CD4-positive, alpha-beta T cell treated with Interleukin-17A for 1 hour (primary cell): Measurements from ENCODE around the gene CDK5RAP2.
"Not testable (repeated sequence)": the region's sequence is repeated elsewhere in the genome, so short reads cannot be mapped to it uniquely, and the experiment has no call there.

Experiments used
- DNase-seq: peaks from one replicate; pipeline ENCODE4 v3.0.0-alpha.2; 2020

Gene CDK5RAP2

DNA sequence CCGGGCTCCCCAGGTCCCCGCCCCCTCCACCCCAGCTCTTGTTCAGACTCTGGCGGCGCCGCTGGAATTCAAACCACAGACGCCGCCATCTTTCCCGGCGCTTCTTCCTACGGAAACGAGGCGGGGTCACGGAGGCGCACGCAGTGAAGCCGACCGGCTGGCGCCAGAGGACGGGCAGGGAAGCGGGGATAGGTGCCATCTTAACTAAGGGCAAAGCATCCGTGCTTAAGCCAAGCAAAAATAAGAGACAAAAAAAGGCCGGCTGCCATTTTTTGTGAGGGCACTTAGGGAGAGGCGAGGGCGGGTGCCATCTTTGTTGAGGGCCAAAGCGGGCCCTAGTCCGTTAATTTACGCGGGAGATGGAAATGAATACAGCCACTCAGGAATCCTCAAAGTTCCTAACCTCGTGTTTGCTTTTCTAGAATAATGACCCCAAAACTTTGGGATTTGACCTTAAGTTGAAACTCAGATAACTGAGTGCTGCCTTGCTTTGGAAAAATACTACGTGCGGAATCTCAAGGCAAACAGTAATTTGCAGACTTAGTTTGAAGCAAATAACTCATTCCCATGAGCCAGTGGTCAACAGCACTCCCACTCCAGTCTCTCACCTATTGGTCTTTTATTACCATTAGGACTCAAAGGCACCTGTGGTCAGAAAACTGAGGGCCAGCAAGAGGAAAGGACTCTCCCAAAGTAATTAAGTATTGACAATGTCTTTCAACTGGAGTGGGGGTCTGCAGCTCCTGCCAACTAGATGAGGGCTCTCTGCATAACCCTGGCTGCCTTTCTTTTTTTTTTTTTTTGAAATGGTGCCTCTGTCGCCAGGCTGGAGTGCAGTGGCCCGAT is at the start of gene CDK5RAP2:
Gene CDK5RAP2 (minus strand): TSS at position 117 of the 846 bp plus-strand sequence. CDS start 189 bp downstream, outside the sequence.
- DNase-seq = peak; percentile 96

DNA sequence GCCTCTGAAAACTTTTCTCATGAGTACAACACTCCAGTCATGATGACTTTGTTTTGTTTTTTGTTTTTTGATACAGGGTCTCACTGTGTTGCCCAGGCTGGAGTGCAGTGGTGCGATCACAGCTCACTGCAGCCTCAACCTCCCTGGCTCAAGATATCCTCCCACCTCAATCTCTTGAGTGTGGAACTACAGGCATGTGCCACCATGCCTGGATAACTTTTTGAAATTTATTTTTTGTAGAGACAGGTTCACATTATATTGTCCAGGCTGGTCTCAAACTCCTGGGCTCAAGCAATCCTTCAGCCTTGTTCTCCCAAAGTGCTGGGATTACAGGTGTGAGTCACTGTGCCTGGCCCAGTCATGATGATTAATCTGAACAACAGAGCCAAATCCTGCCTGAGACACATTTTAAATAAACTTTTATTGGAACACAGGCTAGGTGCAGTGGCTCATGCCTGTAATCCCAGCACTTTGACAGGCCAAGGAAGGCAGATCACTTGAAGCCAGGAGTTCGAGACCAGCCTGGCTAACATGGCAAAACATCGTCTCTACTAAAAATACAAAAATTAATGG is 49.0 kb upstream of the CDK5RAP2 start:
- not testable (repeated sequence) for DNase-seq

DNA sequence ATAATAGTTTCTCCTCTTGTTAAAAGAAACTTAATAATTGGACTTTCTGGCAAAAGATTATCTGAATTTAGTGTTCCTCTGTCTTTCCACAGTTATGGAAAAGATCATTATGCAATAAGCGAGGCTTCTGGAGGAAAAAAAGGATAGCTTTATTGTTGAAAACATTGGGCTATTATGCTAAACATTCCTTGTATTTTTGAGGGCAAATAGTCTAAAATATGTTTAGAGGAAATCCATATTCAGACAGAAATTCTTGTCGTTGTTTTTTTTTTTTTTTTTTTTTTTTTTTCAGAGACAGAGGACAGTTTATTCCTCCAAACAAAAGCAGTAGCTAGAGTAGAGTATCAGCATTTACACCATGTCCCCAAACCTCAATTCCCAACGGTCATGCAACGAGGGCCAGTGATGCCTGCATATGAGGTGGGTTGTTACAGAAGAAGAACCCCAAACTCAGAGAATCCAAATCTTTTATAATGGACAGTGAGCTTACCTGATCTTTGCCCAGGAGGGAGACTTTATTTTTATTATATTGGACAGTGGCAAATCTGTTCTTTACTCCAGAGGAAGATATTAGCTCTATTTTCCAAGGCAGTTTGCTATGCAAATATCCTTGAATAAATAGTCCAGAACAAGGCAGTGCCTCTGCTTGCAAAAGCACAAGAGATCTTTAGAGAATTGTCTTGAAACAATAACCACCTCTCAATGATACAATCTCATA is 48.4 kb upstream of the CDK5RAP2 start:
- DNase-seq = no peak

DNA sequence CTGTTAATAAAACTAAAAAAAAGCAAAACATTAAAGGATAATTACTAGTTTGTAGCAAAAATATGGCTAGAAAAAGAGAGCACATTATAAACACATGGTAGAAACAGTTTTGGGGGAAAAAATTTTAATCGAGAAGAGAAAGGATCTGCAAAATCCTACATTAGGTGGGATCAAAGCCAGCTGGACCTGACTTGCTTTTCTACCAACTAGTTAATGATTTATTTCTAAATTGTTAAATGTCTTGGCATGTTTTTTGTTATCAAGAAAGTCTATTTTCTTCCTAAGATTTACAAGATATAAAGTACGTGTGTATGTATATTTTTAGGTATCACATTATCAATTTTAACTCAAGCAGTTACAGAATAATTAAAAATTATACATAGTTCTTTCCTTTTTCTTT is 47.1 kb upstream of the CDK5RAP2 start:
- DNase-seq = no peak

DNA sequence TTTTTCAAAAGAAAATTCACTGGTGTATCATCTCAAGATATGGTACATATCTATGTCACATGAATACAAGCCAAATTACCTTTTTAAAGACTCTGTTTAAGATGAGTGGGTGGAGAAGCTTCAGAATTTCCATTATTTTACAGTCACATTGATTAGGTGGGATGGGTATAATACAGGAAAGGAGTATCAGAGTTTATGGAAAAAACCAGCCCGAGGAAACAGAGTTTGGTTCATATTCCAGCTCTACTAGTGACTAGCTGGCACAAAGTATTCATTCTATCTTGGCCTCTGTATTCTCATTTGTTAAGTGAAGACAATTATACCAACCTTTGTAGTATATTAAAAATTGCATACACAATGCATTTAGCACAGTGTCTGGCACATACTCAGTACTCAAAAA is 46.5 kb upstream of the CDK5RAP2 start:
- DNase-seq = no peak

DNA sequence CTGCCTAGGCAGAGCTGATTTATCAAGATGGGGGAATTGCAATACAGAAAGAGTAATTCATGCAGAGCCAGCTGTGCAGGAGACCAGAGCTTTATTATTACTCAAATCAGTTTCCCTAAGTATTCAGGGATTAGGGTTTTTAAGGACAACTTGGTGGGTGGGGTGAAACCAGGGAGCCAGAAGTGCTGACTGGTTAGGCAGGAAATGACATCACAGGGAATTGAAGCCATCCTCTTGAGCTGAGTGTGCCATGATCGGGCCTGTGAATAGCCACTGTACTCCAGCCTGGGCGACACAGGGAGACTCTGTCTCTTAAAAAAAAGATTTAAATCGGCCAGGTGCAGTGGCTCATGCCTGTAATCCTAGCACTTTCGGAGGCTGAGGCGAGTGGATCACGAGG is 45.3 kb upstream of the CDK5RAP2 start:
- no peak for DNase-seq

DNA sequence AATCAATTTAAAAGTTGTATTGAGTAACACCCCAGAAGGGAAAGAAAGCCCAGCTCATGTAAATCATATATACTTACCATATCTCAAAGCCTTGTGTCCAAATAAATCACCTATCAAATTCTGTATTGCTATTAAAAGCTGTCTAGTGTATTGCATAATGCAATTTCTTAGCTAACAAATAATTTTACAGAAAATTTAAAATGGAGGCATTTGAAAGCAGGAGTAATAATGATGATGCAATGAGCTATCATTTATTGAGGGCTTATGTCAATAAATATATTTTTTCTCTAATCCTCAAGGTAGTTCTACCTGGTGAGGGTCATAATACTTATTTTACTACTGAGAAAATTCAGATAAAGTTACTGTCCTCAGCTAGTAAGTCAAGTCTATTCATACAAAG is 42.8 kb upstream of the CDK5RAP2 start:
- DNase-seq = no peak

DNA sequence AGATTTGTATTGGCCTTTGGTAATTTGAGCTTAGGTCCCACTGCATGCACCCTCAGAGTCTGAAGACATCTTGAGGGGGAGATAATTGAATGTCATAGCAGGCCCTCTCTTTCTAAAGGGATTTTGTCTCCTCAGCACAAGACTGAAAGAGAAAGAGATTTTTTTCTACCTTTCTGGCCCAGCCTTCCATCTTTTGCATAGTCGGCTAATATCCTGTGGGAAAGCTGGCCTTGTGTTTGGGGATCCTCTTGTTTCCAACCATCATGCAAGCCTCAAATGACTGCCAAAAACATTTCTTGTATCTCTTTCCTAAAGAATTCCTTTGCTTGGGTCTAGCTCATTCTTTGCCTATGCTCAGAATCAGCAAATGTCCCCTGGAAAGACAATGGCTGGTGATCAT is 42.0 kb upstream of the CDK5RAP2 start:
- no peak for DNase-seq

DNA sequence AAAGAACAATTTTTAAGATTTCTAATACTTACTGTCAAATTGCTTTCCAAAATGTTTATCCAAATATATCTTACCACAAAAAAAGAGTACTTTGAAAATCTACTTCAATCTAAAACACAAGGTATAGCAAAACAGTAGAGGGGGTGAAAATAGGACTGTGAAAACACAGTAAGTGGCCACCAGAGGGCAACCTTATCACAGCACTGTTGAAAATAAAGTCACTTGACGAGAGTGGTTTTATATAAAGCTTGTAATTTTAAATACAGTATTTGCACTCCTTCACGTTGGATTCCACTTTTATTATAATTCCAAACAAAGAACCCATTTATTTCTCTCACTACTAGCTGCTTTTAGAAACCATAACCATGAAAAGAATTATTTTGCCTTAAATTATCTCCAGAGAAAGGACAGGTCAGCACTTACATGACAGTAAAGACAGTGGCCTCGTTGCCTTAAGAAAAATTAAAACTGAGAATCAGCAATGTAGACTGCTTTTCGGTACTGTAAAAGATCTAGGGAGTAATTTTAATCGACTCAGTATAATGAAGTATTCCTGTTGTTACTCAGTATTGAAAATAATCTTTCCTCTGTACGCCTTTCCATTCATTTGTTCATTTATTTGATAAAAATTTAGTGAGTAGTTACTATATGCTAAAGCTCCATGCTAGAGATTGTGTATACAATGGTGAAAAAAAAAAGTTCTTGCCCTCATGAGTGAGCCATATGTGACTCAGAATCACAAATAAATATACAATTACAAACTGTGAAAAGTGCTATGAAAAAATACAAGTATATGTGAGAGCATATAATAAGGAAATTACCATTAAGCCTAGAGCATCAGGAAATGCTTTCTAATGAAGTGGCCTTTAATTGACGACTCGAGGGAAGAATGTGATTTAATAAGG is 40.0 kb upstream of the CDK5RAP2 start:
- peak; percentile 72 for DNase-seq

DNA sequence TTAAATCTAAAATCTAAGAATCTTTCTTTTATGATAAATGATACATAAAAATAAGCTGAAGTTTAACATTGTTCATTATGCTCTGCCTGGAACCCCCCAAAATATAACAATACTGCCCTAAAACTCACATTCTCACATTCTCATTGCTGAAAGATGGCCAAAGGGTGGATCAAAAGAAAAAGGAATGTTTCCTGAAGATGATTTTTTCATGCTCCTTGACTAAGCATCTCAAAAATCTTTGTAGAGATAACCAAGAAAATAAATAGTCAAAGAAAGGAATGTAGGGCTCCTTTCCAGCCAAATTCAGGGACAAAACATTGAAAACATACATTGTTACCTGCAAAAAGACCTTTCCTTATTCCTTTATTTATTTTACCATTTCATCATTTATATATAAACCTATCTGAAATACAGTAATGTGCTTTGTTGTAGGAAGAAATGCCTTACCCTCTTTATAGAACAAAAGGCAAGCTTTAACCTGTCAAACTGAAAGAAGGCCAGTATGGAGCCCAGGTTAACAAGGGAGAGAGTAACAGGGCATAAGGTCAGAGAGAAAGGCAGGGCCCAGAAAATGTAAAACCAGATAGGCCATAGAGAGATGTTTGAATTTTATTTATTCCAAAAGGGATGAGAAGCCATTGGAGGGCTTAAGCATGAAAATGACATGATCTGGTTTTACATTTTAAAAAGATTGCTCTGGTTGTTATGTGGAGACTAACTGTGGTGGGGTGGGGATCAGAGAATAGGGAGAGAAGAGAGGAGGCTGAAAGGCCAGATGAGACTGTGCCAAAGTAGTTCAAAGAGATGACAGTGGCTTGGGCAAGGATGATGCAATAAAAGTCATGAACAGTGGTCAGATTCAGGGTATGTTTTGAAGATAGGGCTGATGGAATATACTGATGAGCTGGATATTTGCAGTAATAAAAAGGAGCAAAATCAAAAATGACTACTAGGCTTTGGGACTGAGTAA is 37.3 kb upstream of the CDK5RAP2 start:
- DNase-seq = no peak

DNA sequence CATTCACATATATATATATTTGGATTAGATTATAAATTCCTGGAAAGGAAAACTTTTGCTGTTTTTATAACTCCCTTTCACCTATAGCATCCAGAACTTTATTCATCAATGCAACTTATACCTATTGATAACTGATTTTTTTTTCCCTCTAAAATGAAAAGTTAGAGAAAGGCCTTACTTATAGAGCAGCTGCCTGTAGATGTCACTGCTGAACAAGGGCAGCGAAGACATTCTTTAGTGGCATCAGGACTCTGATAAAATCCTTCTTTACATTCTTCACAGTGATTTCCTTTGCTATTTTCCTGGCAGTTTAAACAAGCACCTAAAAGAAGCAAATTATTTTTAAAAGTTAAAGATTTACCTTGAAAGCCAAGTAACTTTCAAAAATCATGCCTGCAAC is 32.3 kb upstream of the CDK5RAP2 start:
- no peak for DNase-seq

DNA sequence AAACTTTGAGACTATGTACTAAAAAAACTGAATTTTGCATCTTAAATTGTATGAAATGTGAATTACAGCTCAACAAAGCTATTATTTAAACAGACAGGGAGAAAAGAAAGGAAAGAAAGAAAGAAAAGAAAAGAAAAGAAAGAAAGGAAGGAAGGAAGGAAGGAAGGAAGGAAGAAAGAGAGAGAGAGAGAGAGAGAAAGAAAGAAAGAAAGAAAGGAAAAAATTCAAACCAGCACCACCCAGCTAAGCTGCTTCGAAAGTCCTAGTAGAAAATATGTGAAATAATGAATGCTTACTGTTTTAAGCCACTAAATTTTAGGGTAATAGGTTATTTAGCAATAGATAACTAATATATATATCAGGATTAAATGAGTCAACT is 31.7 kb upstream of the CDK5RAP2 start:
- DNase-seq = no peak

DNA sequence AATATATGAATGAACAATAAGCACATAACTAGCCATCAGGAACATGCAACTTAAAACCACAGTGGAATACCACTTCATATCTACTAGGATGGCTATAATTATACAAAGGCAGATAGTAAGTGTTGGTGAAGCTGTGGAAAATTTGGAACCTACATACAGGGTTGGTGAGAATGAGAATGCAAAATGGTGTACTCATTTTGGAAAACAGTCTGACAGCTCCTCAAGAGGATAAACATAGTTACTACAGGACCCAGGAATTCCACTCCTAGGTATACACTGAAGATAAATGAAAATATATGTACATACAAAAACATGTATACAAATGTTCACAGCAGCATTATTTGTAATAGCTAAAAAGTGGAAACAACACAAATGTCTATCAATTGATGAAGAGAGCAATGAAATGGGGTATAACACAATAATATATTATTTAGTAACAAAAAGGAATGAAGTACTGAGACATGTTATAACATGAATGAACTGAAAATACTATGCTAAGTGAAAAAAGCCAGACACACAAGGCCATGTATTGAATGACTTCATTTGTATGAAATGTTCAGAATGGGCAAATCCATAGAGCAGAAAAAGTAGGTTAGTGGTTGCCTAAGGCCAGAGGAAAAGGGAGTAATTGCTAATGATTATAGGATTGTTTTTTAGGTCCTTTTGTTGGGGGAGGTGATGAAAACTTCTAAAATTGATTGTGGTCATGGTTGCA is 31.2 kb upstream of the CDK5RAP2 start:
- DNase-seq = no peak

DNA sequence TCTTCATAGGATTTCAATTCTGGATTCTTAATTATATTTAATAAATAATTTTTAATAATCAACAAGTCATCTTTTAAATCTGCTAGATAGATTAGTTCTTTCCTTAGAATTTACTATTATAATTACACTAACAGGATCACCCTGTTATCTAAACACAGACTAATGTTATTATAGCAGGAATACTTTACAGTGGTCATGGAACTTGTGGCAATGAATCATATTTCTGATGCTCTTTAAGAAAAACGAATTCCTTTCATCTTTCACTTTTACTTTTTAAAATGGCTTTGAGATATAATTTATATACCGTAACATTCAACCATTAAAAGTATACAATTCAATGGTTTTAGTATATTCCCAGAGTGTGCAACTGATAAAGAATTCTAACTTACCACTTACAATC is 29.7 kb upstream of the CDK5RAP2 start:
- no peak for DNase-seq

DNA sequence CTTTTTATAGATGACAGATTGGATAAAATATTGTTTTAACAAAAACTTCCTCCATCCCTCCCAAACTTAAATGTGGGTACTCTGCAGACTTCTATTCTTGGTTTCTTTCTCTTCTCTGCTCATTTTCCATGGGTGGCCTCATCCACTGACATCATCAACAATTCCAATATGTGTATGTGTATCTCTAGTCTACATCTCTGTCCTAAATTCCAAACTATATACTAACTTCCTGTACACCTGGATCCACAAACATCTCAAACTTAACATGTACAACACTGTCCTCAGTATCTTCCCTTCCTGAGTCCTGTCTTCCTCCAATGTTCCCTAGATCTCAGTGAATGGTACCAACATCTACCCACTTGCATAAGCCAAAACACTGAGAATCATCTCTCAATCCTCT is 28.5 kb upstream of the CDK5RAP2 start:
- DNase-seq = no peak

DNA sequence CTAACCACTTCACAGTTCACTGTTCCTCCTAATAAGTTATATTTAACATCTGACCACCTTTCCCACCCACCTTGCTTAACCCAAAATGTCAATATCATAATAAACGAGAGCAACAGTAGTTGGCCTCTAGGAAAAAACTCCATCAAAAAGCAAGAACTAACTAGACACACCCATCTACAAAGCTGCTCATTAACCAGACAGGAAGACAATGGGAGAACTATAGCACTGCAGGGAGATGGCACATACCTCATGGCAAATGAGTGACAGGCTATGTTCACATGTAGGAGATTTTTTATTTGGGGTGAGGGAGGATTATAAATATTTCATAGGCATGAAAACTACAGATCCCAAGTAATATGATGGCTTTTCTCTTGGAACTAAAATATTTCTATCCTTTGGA is 23.6 kb upstream of the CDK5RAP2 start:
- no peak for DNase-seq

DNA sequence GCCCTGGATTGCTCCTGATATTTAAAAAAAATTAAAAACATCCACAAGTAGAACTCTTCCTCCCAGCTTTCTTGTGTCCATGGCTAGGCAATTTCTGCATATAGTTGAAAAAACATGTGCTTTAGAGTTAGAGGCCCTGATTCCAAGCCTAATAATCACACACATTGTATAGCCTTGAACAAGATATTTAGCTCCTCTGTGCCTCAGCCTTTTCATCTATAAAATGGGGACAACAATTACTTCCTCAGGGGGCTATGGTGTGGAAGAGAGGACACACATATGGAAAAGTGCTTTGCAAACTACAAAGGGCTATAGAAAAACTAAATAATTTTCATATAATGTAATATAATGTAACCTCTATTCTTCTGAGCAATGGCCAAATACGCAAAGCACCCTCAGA is 23.0 kb upstream of the CDK5RAP2 start:
- no peak for DNase-seq

DNA sequence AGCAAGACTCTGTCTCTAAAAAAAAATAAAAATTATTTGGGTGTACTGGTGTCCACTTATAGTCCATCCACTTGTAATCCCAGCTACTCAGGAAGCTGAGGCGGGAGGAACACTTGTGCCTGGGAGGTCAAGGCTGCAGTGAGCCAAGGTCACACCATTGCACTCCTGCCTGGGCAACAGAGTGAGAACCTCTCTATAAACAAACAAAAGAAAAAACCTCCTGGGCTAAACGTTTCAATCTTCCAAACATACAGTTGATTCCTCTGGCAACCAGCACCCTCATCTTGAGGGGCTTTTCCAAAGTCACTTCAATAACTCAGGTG is 13.9 kb upstream of the CDK5RAP2 start:
- DNase-seq = no peak

DNA sequence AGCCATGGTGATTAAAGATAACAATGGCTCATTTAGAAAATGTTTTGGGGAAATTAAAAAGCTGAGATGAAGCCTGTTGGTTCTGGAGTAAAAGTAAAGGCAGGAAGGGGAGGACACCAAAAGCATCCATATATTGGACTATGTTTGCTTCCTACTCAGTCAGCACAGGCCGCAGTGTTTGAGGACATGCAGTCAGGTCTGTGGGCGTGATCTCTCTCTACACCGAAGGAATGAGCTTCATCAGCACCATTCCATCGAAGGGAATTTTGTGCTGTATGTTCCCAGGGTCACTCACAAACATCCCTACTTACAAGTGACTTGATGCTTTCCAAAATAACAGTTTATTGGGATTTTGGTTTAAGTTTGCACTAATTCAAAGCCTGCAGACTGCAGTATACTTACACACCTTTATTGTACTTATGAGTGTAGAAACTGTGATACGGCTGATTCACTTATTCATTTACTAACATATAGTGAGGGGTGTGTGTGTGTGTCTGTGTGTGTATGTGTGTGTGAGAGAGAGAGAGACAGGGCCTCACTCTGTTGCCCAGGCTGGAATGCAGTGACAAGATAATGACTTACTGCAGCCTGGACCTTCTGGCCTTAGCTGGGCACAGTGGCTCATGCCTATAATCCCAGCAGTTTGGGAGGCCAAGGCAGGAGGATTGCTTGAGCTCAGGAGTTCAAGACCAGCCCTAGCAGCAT is 13.4 kb upstream of the CDK5RAP2 start:
- no peak for DNase-seq

DNA sequence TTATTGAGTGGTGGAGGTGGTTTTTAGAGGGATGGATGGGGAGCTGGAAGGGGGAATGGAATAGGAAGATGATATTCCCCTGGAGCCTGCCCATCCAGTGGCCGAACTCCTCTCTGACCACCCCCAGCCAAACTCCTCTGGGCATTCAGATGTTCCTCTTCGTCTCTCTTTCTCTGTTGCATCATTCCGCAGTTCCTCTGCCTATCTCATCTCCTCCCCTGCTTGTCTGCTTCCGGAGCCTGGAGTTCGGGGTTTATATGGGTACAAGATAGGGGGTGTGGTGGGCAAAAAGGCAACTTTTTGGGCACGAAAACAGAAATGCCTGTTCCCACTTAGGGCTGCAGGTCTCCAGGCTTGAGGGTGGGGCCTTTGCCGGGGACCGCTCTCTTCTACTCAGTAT is 12.2 kb upstream of the CDK5RAP2 start:
- DNase-seq = no peak

DNA sequence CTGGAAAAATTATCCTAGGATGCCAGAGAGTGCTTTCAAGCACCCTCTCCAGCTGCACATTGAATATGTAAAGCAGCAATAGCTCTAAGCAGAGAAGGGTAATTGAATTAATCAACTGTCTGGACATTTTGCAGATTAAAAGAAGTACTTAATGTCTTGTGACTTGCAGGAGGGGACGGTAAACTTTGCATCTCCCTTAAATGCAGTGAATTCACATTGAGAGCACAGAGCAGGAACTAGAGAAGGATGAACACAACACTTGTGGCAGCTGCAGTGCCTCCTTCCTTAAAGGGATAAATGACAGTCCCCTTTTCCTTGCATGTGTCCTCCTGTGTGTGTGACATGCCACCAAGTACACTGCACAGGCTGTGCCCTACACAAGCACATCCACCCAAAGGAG is 7.4 kb upstream of the CDK5RAP2 start:
- DNase-seq = no peak
